ENCODE results near the gene CIAO2B. TPM values are rescaled to one million over a fixed set of nuclear protein-coding genes. Genes with fewer than 3 reads are reported as not detected.

CIAO2B gene
- total RNA-seq, 1 donor from 2014 or later: 61.3 TPM

DNA sequence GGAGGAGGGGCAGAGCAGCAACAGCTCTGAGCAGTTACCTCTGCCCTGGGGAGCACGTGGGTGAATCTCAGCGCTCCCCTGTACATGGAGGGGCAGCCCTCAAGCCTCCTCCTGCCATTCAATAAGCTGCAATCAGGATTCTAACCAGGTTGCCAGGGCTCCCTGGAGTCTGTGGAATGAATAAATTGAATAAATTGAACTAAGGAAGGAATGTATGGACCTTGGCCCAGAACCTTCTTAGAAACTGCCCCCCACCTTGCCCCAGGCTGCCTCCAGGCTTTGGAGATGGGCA, 14.0 kb downstream of the CIAO2B start:
- no peak for TF ChIP-seq CTCF (IDR thresholded peaks at IDR 0.05)
- peaks cover 16% of the 10 kb centered on the region for H3K4me1 Mint-ChIP-seq (ENCODE audit: low read depth)
- no peak for DNase-seq (ENCODE audit: low spot score)
- H3K4me3 Mint-ChIP-seq (ENCODE audit: unreplicated experiment): no peak overlapping the region
- H3K36me3 Mint-ChIP-seq (ENCODE audit: low read depth): no peaks in the 10 kb centered on the region
- H3K27ac Mint-ChIP-seq (ENCODE audit: unreplicated experiment): no peak overlapping the region
- H3K27me3 Mint-ChIP-seq (ENCODE audit: low read depth): peaks cover 14% of the 10 kb centered on the region
- no peaks in the 10 kb centered on the region for H3K9me3 Mint-ChIP-seq (ENCODE audit: low read depth)

DNA sequence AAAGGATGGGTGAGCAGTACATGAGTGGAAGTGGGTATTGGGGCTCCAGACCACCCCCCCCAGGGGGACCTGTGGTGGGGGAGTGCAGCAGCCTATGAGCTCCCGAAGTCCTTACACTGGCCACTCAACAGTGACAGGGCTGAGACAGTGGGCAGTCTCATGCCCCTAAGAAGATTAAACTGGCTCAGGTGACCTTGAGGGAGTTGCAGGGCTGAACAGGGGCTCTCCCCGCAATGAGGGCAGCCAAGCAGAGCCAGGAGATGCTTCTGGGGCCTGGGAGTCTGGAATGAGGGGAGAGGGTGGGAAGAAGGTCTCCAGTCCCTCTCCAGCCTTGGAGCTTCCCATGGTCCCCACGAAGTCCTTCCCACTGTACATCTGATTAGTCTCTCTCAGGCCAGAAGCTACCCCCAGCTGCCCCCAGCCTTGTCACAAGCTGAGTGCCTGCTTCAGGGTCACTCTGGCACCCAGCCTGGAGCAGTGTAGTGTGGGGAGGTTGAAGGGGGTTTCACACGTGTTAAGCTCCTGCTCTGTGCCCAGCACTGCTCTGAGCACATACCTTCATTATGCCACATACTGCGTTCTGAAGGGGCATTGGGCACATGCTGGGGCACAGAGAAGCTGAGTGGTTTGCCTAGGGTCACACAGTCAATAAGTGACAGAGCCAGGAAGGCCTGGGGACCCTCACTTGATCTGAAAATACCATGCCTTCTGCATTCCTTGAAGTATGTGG, 14.5 kb downstream of the CIAO2B start:
- H3K27ac Mint-ChIP-seq (ENCODE audit: unreplicated experiment): no peak overlapping the region
- H3K4me1 Mint-ChIP-seq (ENCODE audit: low read depth): peaks cover 15% of the 10 kb centered on the region
- no peaks in the 10 kb centered on the region for H3K36me3 Mint-ChIP-seq (ENCODE audit: low read depth)
- H3K4me3 Mint-ChIP-seq (ENCODE audit: unreplicated experiment): no peak overlapping the region
- peaks cover 17% of the 10 kb centered on the region for H3K27me3 Mint-ChIP-seq (ENCODE audit: low read depth)
- H3K9me3 Mint-ChIP-seq (ENCODE audit: low read depth): no peaks in the 10 kb centered on the region
- no peak for DNase-seq (ENCODE audit: low spot score)
- no peak for TF ChIP-seq CTCF (IDR thresholded peaks at IDR 0.05)

- no peaks in the 10 kb centered on the region for H3K36me3 Mint-ChIP-seq (ENCODE audit: low read depth)
- no peaks in the 10 kb centered on the region for H3K9me3 Mint-ChIP-seq (ENCODE audit: low read depth)
- no peak within 1 kb of the TSS for H3K27ac Mint-ChIP-seq (ENCODE audit: unreplicated experiment)
Observed at GRCh38 chr16:66918803-66919568, 15.2 kb downstream of the CIAO2B start, which contains the start of gene CDH16. Gene CDH16 (minus strand): TSS chr16:66918885. CDS start chr16:66918065, 820 bp downstream.

GRCh38 chr16:66918355-66918754, 15.8 kb downstream of the CIAO2B start:
- no peak for DNase-seq (ENCODE audit: low spot score)
- Mint-ChIP-seq H3K9me3 (ENCODE audit: low read depth) (no peaks in the 10 kb centered on the region), H3K4me3 (ENCODE audit: unreplicated experiment) (no peak overlapping the region), H3K27me3 (ENCODE audit: low read depth) (peaks cover 21% of the 10 kb centered on the region), H3K27ac (ENCODE audit: unreplicated experiment) (no peak overlapping the region), H3K4me1 (ENCODE audit: low read depth) (peaks cover 6% of the 10 kb centered on the region), H3K36me3 (ENCODE audit: low read depth) (no peaks in the 10 kb centered on the region)
- TF ChIP-seq CTCF (IDR thresholded peaks at IDR 0.05): no peak

More at GRCh38 chr16:66918803-66919568, 15.2 kb downstream of the CIAO2B start, which contains the start of gene CDH16:
- no peak for DNase-seq (ENCODE audit: low spot score)
- Mint-ChIP-seq H3K27me3 (ENCODE audit: low read depth) (peaks cover 21% of the 10 kb centered on the region), H3K4me1 (ENCODE audit: low read depth) (peaks cover 12% of the 10 kb centered on the region), H3K4me3 (ENCODE audit: unreplicated experiment) (no peak within 1 kb of the TSS)
- no peak for TF ChIP-seq CTCF (IDR thresholded peaks at IDR 0.05)

DNA sequence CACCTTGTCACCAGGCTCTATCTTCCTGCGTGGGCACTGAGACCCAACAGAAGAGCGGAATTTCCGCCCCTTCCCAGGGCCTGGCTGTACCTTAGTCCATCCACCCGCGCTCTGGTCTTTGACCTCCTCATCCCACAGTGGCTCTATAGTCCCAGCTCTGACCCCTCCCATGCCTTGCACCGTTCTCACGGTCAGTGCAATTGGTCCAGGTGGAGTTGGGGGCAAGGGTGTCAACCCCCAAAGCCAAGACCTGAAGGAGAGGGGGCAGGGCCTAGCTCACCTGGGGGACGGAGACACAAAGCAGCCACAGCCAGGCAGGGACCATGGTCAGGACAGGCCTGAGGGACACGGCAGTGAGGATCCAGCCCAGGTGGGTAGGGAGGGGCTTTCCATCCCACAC, 16.5 kb downstream of the CIAO2B start:
- no peak for TF ChIP-seq CTCF (IDR thresholded peaks at IDR 0.05)
- Mint-ChIP-seq H3K4me3 (ENCODE audit: unreplicated experiment) (no peak overlapping the region), H3K27me3 (ENCODE audit: low read depth) (peaks cover 21% of the 10 kb centered on the region), H3K36me3 (ENCODE audit: low read depth) (no peaks in the 10 kb centered on the region), H3K9me3 (ENCODE audit: low read depth) (no peaks in the 10 kb centered on the region), H3K4me1 (ENCODE audit: low read depth) (no peaks in the 10 kb centered on the region), H3K27ac (ENCODE audit: unreplicated experiment) (no peak overlapping the region)
- no peak for DNase-seq (ENCODE audit: low spot score)

All from chondrocyte (in vitro differentiated cells).